ENCODE data around the gene PNKP. TPM values are rescaled to one million over a fixed set of nuclear protein-coding genes. Genes with fewer than 3 reads are reported as not detected.

Gene PNKP
- total RNA-seq, 1 experiment from 2014 or later = 130 TPM

DNA sequence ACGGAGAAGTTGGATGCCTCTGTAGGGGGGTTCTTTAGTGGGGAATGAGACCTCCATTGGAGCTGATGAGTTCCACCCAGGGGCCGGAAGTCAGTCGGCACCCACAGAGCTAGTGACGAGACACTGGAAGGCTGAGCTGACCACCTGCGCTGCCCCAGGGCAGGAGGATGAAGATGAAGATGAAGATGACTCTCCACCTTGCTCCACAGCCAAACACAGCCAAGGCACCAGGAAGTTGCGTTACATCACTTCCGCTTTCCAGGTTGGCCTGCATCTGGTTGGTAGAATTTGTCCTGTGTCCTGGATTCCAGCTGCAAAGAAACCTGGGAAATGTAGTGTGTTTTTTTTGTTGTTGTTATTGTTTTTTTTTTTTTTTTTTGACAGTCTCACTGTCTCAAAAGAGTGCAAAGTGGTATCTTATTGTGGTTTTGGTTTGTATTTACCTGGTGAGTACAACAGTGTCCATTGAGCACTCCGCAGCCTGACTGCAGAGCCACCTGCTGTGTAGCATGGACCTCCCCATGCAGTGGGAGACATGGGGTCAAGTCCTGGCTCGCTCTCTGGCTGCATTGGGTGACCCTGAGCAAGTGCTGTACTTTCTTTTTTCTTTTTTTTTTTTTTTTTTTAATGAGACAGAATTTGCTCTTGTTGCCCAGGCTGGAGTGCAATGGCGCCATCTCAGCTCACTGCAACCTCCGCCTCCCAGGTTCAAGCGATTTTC is 12.0 kb upstream of the PNKP start:
- Mint-ChIP-seq H3K4me3 (ENCODE audit: unreplicated experiment) (no peak overlapping the region), H3K9me3 (ENCODE audit: unreplicated experiment) (no peaks in the 10 kb centered on the region), H3K27me3 (ENCODE audit: insufficient read depth, unreplicated experiment) (no peaks in the 10 kb centered on the region), H3K4me1 (ENCODE audit: low read depth, unreplicated experiment) (no peaks in the 10 kb centered on the region), H3K27ac (ENCODE audit: unreplicated experiment) (no peak overlapping the region), H3K36me3 (ENCODE audit: insufficient read depth, unreplicated experiment) (peaks cover 4% of the 10 kb centered on the region)
- H3K9me3 ChIP-seq = 0 out of 2 replicates have a peak, but pooled peaks cover 4% of the 10 kb centered on the region
- H3K4me3 ChIP-seq (ENCODE audit: low read depth, low read length) = no peak overlapping the region
- ChIA-PET CTCF (no interaction called here), POLR2A (interaction anchor here (0.7 to 1.2 kb wide), 2 partner anchors 11 kb away, joined by 3 to 4 read pairs; no protein-coding TSS in a partner anchor)
- DNase-seq = no peak
- H3K4me1 ChIP-seq = peaks cover 9% of the 10 kb centered on the region; the same call in 1 of the 2 replicates
- TF ChIP-seq, protein P1, sequence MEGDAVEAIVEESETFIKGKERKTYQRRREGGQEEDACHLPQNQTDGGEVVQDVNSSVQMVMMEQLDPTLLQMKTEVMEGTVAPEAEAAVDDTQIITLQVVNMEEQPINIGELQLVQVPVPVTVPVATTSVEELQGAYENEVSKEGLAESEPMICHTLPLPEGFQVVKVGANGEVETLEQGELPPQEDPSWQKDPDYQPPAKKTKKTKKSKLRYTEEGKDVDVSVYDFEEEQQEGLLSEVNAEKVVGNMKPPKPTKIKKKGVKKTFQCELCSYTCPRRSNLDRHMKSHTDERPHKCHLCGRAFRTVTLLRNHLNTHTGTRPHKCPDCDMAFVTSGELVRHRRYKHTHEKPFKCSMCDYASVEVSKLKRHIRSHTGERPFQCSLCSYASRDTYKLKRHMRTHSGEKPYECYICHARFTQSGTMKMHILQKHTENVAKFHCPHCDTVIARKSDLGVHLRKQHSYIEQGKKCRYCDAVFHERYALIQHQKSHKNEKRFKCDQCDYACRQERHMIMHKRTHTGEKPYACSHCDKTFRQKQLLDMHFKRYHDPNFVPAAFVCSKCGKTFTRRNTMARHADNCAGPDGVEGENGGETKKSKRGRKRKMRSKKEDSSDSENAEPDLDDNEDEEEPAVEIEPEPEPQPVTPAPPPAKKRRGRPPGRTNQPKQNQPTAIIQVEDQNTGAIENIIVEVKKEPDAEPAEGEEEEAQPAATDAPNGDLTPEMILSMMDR (IDR thresholded peaks at IDR 0.05; ENCODE audit: insufficient read depth in 1 of 2, low read depth in 1 of 2, low read length in 1 of 2, severe bottlenecking in 1 of 2, unreplicated experiment in 1 of 2) = no peak
- no TSS peak for BruUV-seq (replicated peaks)
- intact Hi-C loops (cut with micrococcal nuclease; ENCODE audit: unreplicated experiment) = loop anchor here (10.0 kb wide), 1 partner anchor 435 kb away; no protein-coding TSS in a partner anchor
- no peaks in the 10 kb centered on the region for H3K27me3 ChIP-seq (replicated peaks; ENCODE audit: control insufficient read depth, insufficient read depth, low read length)
- peaks cover 13% of the 10 kb centered on the region for H3K36me3 ChIP-seq (ENCODE audit: control insufficient read depth, insufficient read depth, low read length)

DNA sequence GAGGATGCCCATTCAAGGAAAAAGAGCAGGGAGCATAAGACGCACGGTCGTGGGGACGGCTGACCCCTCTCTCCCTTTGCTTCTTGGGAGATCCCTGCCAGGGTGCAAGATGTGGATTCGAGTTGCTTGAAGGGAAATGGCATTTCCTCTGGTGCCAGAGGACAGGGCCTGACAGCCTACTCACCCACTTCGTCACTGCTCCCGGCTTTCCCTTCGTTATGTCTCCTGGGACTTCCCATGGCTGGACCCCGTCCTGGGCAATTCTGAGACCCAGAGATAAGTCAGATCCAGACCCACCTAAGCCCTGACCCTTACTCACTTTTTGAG is 11.3 kb upstream of the PNKP start:
- Histone ChIP-seq H3K9me3 (0 out of 2 replicates have a peak, but pooled peaks cover 4% of the 10 kb centered on the region), H3K4me3 (ENCODE audit: low read depth, low read length) (peak overlapping the region; percentile 50), H3K36me3 (ENCODE audit: control insufficient read depth, insufficient read depth, low read length) (peaks cover 13% of the 10 kb centered on the region), H3K4me1 (peaks cover 9% of the 10 kb centered on the region; the same call in 1 of the 2 replicates), H3K27me3 (replicated peaks; ENCODE audit: control insufficient read depth, insufficient read depth, low read length) (no peaks in the 10 kb centered on the region)
- CTCF ChIA-PET = no interaction called here
- TF ChIP-seq, protein P1 (IDR thresholded peaks at IDR 0.05; ENCODE audit: insufficient read depth in 1 of 2, low read depth in 1 of 2, low read length in 1 of 2, severe bottlenecking in 1 of 2, unreplicated experiment in 1 of 2) = no peak
- BruUV-seq (replicated peaks) = TSS peak; percentile 58
- DNase-seq = no peak
- peaks cover 10% of the 10 kb centered on the region for H3K36me3 Mint-ChIP-seq (ENCODE audit: insufficient read depth, unreplicated experiment)
- no peaks in the 10 kb centered on the region for H3K27me3 Mint-ChIP-seq (ENCODE audit: insufficient read depth, unreplicated experiment)
- POLR2A ChIA-PET = interaction anchor here (0.7 to 1.2 kb wide), 2 partner anchors 11 kb away, joined by 3 to 4 read pairs; no protein-coding TSS in a partner anchor
- H3K9me3 Mint-ChIP-seq (ENCODE audit: unreplicated experiment) = no peaks in the 10 kb centered on the region
- H3K4me1 Mint-ChIP-seq (ENCODE audit: low read depth, unreplicated experiment) = no peaks in the 10 kb centered on the region
- no peak overlapping the region for H3K27ac Mint-ChIP-seq (ENCODE audit: unreplicated experiment)
- intact Hi-C loops (cut with micrococcal nuclease; ENCODE audit: unreplicated experiment) = loop anchor here (1.0 to 10.0 kb wide), 2 partner anchors 12 to 436 kb away; no protein-coding TSS in a partner anchor
- H3K4me3 Mint-ChIP-seq (ENCODE audit: unreplicated experiment) = no peak overlapping the region

DNA sequence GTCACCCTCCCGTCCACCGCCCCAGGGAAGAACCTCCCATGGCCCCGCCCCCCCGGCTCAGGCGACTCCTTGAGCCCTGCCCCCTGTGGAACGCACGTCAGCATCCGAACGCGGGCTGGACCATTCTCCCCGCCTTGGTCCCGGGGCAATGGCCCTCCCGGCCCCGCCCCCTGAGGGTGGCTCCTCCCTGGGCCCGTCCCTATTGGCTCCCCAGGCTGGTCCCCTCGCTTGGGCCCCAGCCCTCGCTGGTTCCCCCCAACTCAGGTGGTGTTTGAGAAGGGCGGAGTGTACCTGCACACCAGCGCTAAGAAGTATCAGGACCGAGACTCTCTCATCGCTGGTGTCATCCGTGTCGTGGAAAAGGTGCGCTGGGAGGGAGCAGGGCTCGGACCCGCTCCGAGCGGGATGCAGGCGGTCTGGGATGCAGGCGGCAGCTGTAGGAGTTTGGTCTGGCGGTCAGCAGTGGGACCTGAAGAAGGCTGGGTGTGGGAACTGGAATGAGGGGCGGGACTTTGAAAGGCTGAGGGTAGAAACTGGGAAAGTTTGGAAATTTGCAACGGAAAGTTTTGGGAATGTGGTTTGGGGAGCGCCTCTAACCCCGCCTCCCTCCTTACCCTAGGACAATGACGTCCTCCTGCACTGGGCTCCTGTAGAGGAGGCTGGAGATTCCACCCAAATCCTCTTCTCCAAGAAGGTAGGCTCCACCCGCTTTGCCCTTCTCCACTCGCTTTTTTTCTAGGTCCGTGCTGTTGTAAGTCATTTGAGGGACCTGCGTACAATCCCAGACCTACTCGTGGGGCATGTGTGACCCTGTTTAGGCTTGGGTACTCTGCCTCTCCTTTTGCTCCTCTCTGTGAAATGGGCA is 10.7 kb upstream of the PNKP start:
- H3K27me3 Mint-ChIP-seq (ENCODE audit: insufficient read depth, unreplicated experiment) = no peaks in the 10 kb centered on the region
- H3K4me3 Mint-ChIP-seq (ENCODE audit: unreplicated experiment) = no peak overlapping the region
- no peaks in the 10 kb centered on the region for H3K9me3 Mint-ChIP-seq (ENCODE audit: unreplicated experiment)
- no TSS peak for BruUV-seq (replicated peaks)
- no peak overlapping the region for H3K27ac Mint-ChIP-seq (ENCODE audit: unreplicated experiment)
- intact Hi-C loops (cut with micrococcal nuclease; ENCODE audit: unreplicated experiment) = loop anchor here (1.0 to 10.0 kb wide), 5 partner anchors 9 to 437 kb away; partner anchors contain the start of genes AP2A1 and RRAS
- CTCF ChIA-PET = interaction anchor here (0.8 kb wide), 1 partner anchor 12 kb away, joined by 4 read pairs; no protein-coding TSS in a partner anchor
- Histone ChIP-seq H3K27me3 (replicated peaks; ENCODE audit: control insufficient read depth, insufficient read depth, low read length) (no peaks in the 10 kb centered on the region), H3K36me3 (ENCODE audit: control insufficient read depth, insufficient read depth, low read length) (peaks cover 13% of the 10 kb centered on the region), H3K4me1 (peaks cover 9% of the 10 kb centered on the region; the same call in 1 of the 2 replicates), H3K4me3 (ENCODE audit: low read depth, low read length) (peak overlapping the region; percentile 50), H3K9me3 (0 out of 2 replicates have a peak, but pooled peaks cover 4% of the 10 kb centered on the region)
- POLR2A ChIA-PET = interaction anchor here (0.7 to 2.4 kb wide), 7 partner anchors 9 to 451 kb away, joined by 3 to 12 read pairs (median 5); partner anchors contain the start of genes ATF5, KCNC3, NUP62 and PNKP
- H3K4me1 Mint-ChIP-seq (ENCODE audit: low read depth, unreplicated experiment) = no peaks in the 10 kb centered on the region
- TF ChIP-seq, protein P1 (IDR thresholded peaks at IDR 0.05; ENCODE audit: insufficient read depth in 1 of 2, low read depth in 1 of 2, low read length in 1 of 2, severe bottlenecking in 1 of 2, unreplicated experiment in 1 of 2) = no peak
- H3K36me3 Mint-ChIP-seq (ENCODE audit: insufficient read depth, unreplicated experiment) = peaks cover 14% of the 10 kb centered on the region
- peak; percentile 99 to 100 for DNase-seq

Data from Caco-2 (cell line).